Astrocyte (in vitro differentiated cells and primary cell): ENCODE data around the gene TSPAN32.

Source experiments
- CTCF ChIP-seq: IDR thresholded peaks from 2 replicates; pipeline ENCODE4 v1.5.1; 2011; ENCODE audit warnings: low read depth, mild to moderate bottlenecking, inconsistent platforms, low read length, moderate library complexity; ENCODE audit not compliant: insufficient read depth
- EZH2 ChIP-seq: IDR thresholded peaks from 2 replicates; pipeline ENCODE4 v1.6.1; 2012; ENCODE audit warnings: mild to moderate bottlenecking, low read length, inconsistent platforms; ENCODE audit not compliant: insufficient read depth

GRCh38 chr11:2319791-2320472 lies 18.1 kb downstream of the TSPAN32 start:
- no peak for TF ChIP-seq EZH2
- no peak for TF ChIP-seq CTCF
